ENCODE results near the gene IFI44L. TPM values are rescaled to one million over a fixed set of nuclear protein-coding genes. Genes with fewer than 3 reads are reported as not detected.

The IFI44L gene
- total and polyA plus RNA-seq, 4 donors, result 2.9 to 42.2 (median 13.7) TPM

DNA sequence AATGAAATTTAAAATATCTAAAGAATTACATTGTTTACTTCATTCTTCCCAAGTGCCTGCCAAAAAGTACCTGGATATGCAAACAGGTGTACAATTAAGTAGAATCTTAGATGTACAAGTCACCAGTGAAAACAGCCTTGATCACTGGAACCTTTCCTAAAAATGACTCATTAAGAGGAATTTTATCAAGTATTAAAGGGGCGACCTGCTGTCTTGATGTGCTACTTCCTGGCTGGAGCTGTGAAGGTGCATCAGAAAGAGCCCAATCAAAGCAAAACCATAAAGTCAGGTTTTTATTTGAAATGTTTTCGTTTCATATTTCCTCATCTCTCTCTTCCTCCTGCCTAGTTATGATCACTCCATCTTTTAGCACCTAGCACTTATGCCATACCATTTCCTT is 62.8 kb downstream of the IFI44L start:
- Histone ChIP-seq H3K27me3 (ENCODE audit: control insufficient read depth in 1 of 2, insufficient read depth in 2 of 2, low read length in 1 of 2) (no peaks in the 10 kb centered on the region), H3K9me3 (ENCODE audit: control insufficient read depth, low read length) (no peaks in the 10 kb centered on the region), H3K27ac (ENCODE audit: low read depth in 1 of 2, low read length in 2 of 2) (no peak overlapping the region), H3K4me3 (ENCODE audit: low read length in 2 of 2) (no peak overlapping the region), H3K36me3 (ENCODE audit: control insufficient read depth in 1 of 2, insufficient read depth in 2 of 2, low read length in 1 of 2) (no peaks in the 10 kb centered on the region), H3K4me1 (ENCODE audit: control insufficient read depth in 1 of 2, insufficient read depth in 2 of 2, low read length in 2 of 2) (peaks cover 0 to 2% of the 10 kb centered on the region in 2 donors)
- ATAC-seq (ENCODE audit: low FRiP score) (no peak), DNase-seq (no peak)
- intact Hi-C loops (cut with DNase I), result no loop called here
- 43 to 62% methylated on average over 2 of the region's 2 CpGs for WGBS, 2 donors

DNA sequence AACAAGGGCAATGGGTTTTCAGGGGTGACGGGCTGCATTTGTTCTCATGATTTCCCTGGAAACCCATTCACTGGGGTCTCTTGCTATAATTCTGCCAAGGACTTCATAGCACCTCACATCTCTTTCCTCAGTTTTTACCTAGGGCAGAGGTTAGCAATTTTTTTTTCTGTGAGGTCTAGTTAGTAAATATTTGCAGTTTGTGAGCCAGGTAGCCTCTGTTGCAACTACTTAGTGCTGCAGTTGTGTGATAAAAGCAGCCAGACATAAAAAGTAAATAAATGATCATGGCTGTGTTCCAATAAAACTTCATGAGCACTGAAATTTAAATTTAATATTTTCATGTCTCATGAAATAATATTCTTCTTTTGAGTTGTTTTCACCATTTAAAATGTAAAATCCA is 67.1 kb downstream of the IFI44L start:
- Histone ChIP-seq H3K27ac (ENCODE audit: low read depth in 1 of 2, low read length in 2 of 2) (no peak overlapping the region), H3K4me3 (ENCODE audit: low read length in 2 of 2) (no peak overlapping the region), H3K36me3 (ENCODE audit: control insufficient read depth in 1 of 2, insufficient read depth in 2 of 2, low read length in 1 of 2) (no peaks in the 10 kb centered on the region), H3K9me3 (ENCODE audit: control insufficient read depth, low read length) (no peaks in the 10 kb centered on the region), H3K4me1 (ENCODE audit: control insufficient read depth in 1 of 2, insufficient read depth in 2 of 2, low read length in 2 of 2) (peaks cover 0 to 3% of the 10 kb centered on the region in 2 donors), H3K27me3 (ENCODE audit: control insufficient read depth in 1 of 2, insufficient read depth in 2 of 2, low read length in 1 of 2) (no peaks in the 10 kb centered on the region)
- WGBS, 2 donors, result 94 to 96% methylated on average over 1 of the region's 1 CpG
- intact Hi-C loops (cut with DNase I), result no loop called here
- ATAC-seq (ENCODE audit: low FRiP score) (no peak), DNase-seq (no peak)

DNA sequence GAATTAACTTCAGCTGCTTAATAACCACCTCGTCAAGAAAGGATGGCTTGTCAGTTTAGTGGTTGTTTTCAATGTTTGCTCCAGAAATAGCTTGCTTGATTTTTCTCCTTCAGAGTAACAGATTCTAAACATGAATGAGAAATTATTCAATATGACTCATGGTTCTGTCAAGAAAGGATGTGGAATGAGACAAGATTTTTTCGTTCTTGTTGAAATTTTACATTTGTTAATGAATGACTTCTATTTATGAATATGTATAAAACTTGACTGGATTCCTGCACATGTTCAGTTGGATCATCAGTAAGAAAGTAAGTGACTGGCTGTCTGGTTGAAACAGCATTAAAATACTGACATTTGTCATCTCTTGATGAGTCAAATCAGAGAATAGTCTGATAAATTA is 67.7 kb downstream of the IFI44L start:
- intact Hi-C loops (cut with DNase I), result no loop called here
- Histone ChIP-seq H3K4me3 (ENCODE audit: low read length in 2 of 2) (no peak overlapping the region), H3K27ac (ENCODE audit: low read depth in 1 of 2, low read length in 2 of 2) (no peak overlapping the region), H3K36me3 (ENCODE audit: control insufficient read depth in 1 of 2, insufficient read depth in 2 of 2, low read length in 1 of 2) (no peaks in the 10 kb centered on the region), H3K4me1 (ENCODE audit: control insufficient read depth in 1 of 2, insufficient read depth in 2 of 2, low read length in 2 of 2) (peaks cover 0 to 3% of the 10 kb centered on the region in 2 donors), H3K9me3 (ENCODE audit: control insufficient read depth, low read length) (no peaks in the 10 kb centered on the region), H3K27me3 (ENCODE audit: control insufficient read depth in 1 of 2, insufficient read depth in 2 of 2, low read length in 1 of 2) (no peaks in the 10 kb centered on the region)
- ATAC-seq (ENCODE audit: low FRiP score) (no peak), DNase-seq (no peak)
- WGBS, 2 donors, result 19 to 41% methylated on average over 2 of the region's 2 CpGs

DNA sequence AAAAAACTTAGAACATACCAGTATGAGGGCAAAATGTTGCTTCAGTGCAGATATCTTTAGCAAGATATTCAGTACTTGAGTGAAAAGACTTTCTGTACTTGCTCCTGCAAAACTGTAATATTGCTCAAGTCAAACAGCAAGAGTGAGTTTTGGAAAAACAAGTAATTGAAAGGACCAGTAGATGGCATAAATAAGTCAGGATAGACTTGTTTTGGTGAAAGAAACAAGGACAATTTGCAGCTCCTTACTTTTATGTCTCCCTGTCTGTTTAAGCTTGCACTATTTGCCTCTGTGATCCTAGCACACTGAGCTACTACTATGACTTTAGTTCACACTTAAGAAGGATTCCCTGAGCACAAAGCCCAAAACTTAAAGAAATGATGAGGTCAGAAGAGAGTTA is 68.4 kb downstream of the IFI44L start:
- no peak for ATAC-seq (ENCODE audit: low FRiP score)

DNA sequence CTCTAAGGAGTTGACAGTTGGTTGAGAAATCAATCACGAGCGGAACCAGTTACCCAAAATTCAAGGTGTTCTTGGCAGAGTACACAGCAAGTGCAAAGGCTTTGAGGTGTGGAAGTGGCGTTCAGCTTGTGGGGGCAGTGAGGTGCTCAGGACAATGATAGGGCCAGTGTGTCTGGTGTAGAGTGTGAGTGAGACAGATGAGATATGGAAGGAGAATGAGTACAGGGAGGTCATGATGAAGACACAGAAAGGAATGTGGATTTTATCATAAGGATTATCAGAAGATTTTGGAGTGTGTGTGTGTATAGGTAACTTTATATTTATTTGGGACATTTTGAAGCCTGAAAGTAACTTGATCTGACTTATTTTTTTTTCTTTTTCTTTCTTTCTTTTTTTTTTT is 70.3 kb downstream of the IFI44L start:
- ATAC-seq (ENCODE audit: low FRiP score) (no peak), DNase-seq (no peak)
- no peaks in the 10 kb centered on the region for H3K27me3 ChIP-seq (ENCODE audit: control insufficient read depth in 1 of 2, insufficient read depth in 2 of 2, low read length in 1 of 2)
- 82 to 95% methylated on average over 3 of the region's 3 CpGs for WGBS, 2 donors
- intact Hi-C loops (cut with DNase I), result no loop called here
- no peak overlapping the region for H3K4me3 ChIP-seq (ENCODE audit: low read length in 2 of 2)
- H3K36me3 ChIP-seq (ENCODE audit: control insufficient read depth in 1 of 2, insufficient read depth in 2 of 2, low read length in 1 of 2), result no peaks in the 10 kb centered on the region
- peaks cover 0 to 2% of the 10 kb centered on the region in 2 donors for H3K4me1 ChIP-seq (ENCODE audit: control insufficient read depth in 1 of 2, insufficient read depth in 2 of 2, low read length in 2 of 2)
- no peak overlapping the region for H3K27ac ChIP-seq (ENCODE audit: low read depth in 1 of 2, low read length in 2 of 2)
- H3K9me3 ChIP-seq (ENCODE audit: control insufficient read depth, low read length), result no peaks in the 10 kb centered on the region

More for the DNA sequence above, 68.4 kb downstream of the IFI44L start:
- no peaks in the 10 kb centered on the region for H3K9me3 ChIP-seq (ENCODE audit: control insufficient read depth, low read length)
- H3K27me3 ChIP-seq (ENCODE audit: control insufficient read depth in 1 of 2, insufficient read depth in 2 of 2, low read length in 1 of 2), result no peaks in the 10 kb centered on the region
- H3K4me3 ChIP-seq (ENCODE audit: low read length in 2 of 2), result no peak overlapping the region
- H3K4me1 ChIP-seq (ENCODE audit: control insufficient read depth in 1 of 2, insufficient read depth in 2 of 2, low read length in 2 of 2), result peaks cover 0 to 3% of the 10 kb centered on the region in 2 donors
- intact Hi-C loops (cut with DNase I), result no loop called here
- H3K36me3 ChIP-seq (ENCODE audit: control insufficient read depth in 1 of 2, insufficient read depth in 2 of 2, low read length in 1 of 2), result no peaks in the 10 kb centered on the region
- no peak for DNase-seq
- no peak overlapping the region for H3K27ac ChIP-seq (ENCODE audit: low read depth in 1 of 2, low read length in 2 of 2)

DNA sequence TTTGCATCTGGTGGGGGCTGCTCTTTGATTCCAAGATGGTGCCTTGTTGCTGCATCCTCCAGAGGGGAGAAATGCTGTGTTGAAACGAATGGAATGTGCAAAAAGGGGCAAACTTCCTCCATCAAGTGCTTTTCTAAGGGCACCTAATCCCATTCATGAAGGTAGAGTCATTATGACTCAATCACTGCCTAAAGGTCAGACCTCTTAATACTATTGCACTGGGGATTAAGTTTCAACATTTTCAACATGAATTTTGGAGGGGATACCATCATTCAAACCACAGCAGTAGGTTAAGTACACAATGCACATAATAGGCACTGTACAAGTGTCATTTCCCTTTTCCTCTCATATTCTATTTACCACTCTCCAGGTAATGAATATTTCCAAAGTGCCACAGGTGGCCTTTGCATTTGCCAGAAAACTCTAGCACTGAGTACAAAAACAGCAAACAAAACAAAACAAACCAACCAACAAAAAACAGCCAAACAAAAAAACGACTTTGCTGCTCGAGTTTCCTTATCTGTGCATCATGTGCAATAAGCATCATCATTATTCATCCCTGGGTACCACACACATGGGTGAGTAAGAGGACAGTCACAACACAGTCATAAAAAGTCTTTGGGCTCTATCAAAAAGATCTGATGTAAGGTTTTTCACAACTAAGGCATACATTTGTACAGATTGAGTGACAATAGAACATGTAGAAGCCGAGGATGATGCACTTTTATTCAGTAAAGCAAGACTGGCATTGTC is 71.9 kb downstream of the IFI44L start:
- no peak for DNase-seq
- no peak for ATAC-seq (ENCODE audit: low FRiP score)
- no peaks in the 10 kb centered on the region for H3K9me3 ChIP-seq (ENCODE audit: control insufficient read depth, low read length)
- 55 to 64% methylated on average over 4 of the region's 4 CpGs for WGBS, 2 donors
- H3K27ac ChIP-seq (ENCODE audit: low read depth in 1 of 2, low read length in 2 of 2), result no peak overlapping the region
- intact Hi-C loops (cut with DNase I), result no loop called here
- no peaks in the 10 kb centered on the region for H3K27me3 ChIP-seq (ENCODE audit: control insufficient read depth in 1 of 2, insufficient read depth in 2 of 2, low read length in 1 of 2)
- H3K4me3 ChIP-seq (ENCODE audit: low read length in 2 of 2), result no peak overlapping the region
- H3K4me1 ChIP-seq (ENCODE audit: control insufficient read depth in 1 of 2, insufficient read depth in 2 of 2, low read length in 2 of 2), result peaks cover 0 to 2% of the 10 kb centered on the region in 2 donors
- no peaks in the 10 kb centered on the region for H3K36me3 ChIP-seq (ENCODE audit: control insufficient read depth in 1 of 2, insufficient read depth in 2 of 2, low read length in 1 of 2)

Other genes starting within 250 kb of the IFI44L start
- 10 to 100 TPM in 1 of 2 donors, 1 to 10 TPM in 1; 3.9 to 44.3 TPM for gene PTGFR, start 129.5 kb upstream of the IFI44L start, total RNA-seq
- gene PTGFR, start 129.5 kb upstream of the IFI44L start, polyA plus RNA-seq, result under 1 TPM in 1 of 2 donors, not detected in 1; 0.36 TPM
- 10 to 100 TPM; 37.5 to 52.7 TPM for gene IFI44, start 29.4 kb downstream of the IFI44L start, total RNA-seq
- gene IFI44, start 29.4 kb downstream of the IFI44L start, polyA plus RNA-seq, result 10 to 100 TPM; 12.4 to 15.8 TPM

Data from aorta (tissue), 5 donors.